Activated CD8-positive, alpha-beta memory T cell treated with anti-CD3 and anti-CD28 coated beads, Interleukin-2, amount 50 U/mL, for 4 hours (primary cell): ENCODE data around the gene ZNF385B.

ENCODE experiments used
- DNase-seq: peaks from one replicate; pipeline ENCODE4 v3.0.0-alpha.2; 2020

Gene ZNF385B

GRCh38 chr2:179619947-179620467 lies 241.4 kb downstream of the ZNF385B start:
- DNase-seq: no peak

- no peak for DNase-seq
These were observed 247.3 kb downstream of the ZNF385B start for GRCh38 chr2:179614121-179614520.

GRCh38 chr2:179613701-179614100 lies 247.7 kb downstream of the ZNF385B start:
- no peak for DNase-seq

GRCh38 chr2:179613299-179613651 lies 248.1 kb downstream of the ZNF385B start:
- no peak for DNase-seq

- no peak for DNase-seq
These were observed 248.7 kb downstream of the ZNF385B start for GRCh38 chr2:179612591-179613298.

GRCh38 chr2:179612108-179612507 lies 249.3 kb downstream of the ZNF385B start:
- no peak for DNase-seq

- DNase-seq: no peak
These were observed 255.3 kb downstream of the ZNF385B start for GRCh38 chr2:179606141-179606540.

GRCh38 chr2:179605341-179605740 lies 256.1 kb downstream of the ZNF385B start:
- no peak for DNase-seq

GRCh38 chr2:179604598-179604997 lies 256.8 kb downstream of the ZNF385B start:
- no peak for DNase-seq

GRCh38 chr2:179602452-179602851 lies 259.0 kb downstream of the ZNF385B start:
- DNase-seq: no peak

- no peak for DNase-seq
These were observed 265.4 kb downstream of the ZNF385B start for GRCh38 chr2:179596018-179596417.

- DNase-seq: no peak
These were observed 266.1 kb downstream of the ZNF385B start for GRCh38 chr2:179595284-179595683.

- no peak for DNase-seq
These were observed 266.9 kb downstream of the ZNF385B start for GRCh38 chr2:179594268-179595112.

- no peak for DNase-seq
These were observed 268.1 kb downstream of the ZNF385B start for GRCh38 chr2:179593323-179593722.

- no peak for DNase-seq
These were observed 269.1 kb downstream of the ZNF385B start for GRCh38 chr2:179592167-179592936.

GRCh38 chr2:179591690-179592089 lies 269.7 kb downstream of the ZNF385B start:
- no peak for DNase-seq

GRCh38 chr2:179588486-179589145 lies 272.8 kb downstream of the ZNF385B start:
- DNase-seq: no peak

GRCh38 chr2:179584760-179585159 lies 276.7 kb downstream of the ZNF385B start:
- no peak for DNase-seq

GRCh38 chr2:179581605-179582004 lies 279.8 kb downstream of the ZNF385B start:
- DNase-seq: no peak

GRCh38 chr2:179580378-179581146 lies 280.9 kb downstream of the ZNF385B start:
- no peak for DNase-seq

- DNase-seq: no peak
These were observed 281.6 kb downstream of the ZNF385B start for GRCh38 chr2:179579800-179580199.
